Peyer's patch (tissue), 4 donors: ENCODE measurements around the gene DNMT1. TPM values are rescaled to one million over a fixed set of nuclear protein-coding genes. Genes with fewer than 3 reads are reported as not detected.

Source experiments
- DNase-seq, 3 donors: peaks; one replicate each; pipeline ENCODE4 v3.0.0-alpha.2; 2017 to 2019
- H3K27ac ChIP-seq, 4 donors: fragments of 200-600 bp; sonication (generic); one replicate each; pipeline ENCODE4 v1.5.1; 2016 to 2019
- H3K27me3 ChIP-seq, 2 donors: fragments of 200-600 bp; sonication (generic); one replicate each; pipeline ENCODE4 v1.5.1; 2019
- H3K36me3 ChIP-seq, 3 donors: fragments of 200-600 bp; sonication (generic); one replicate each; pipeline ENCODE4 v1.5.1; 2016 to 2019
- H3K4me1 ChIP-seq, 4 donors: fragments of 200-600 bp; sonication (generic); one replicate each; pipeline ENCODE4 v1.5.1; 2016 to 2019
- H3K4me3 ChIP-seq, 4 donors: fragments of 200-600 bp; sonication (generic); 1 replicate in 3 of 4; 2 replicates in 1 of 4; pipeline ENCODE4 v1.5.1; 2016 to 2019; ENCODE audit warnings: mild to moderate bottlenecking in 1 of 4
- H3K9me3 ChIP-seq, 4 donors: fragments of 200-600 bp; sonication (generic); one replicate each; pipeline ENCODE4 v1.5.1; 2016 to 2019; ENCODE audit warnings: mild to moderate bottlenecking in 1 of 4
- POLR2A ChIP-seq, 2 donors: fragments of 450-650 bp; IDR thresholded peaks; one replicate each; pipeline ENCODE4 v1.5.1; 2017; ENCODE audit warnings: antibody characterized with exemption in 2 of 2, mild to moderate bottlenecking in 2 of 2, moderate library complexity in 2 of 2
- total RNA-seq, 4 donors: library from RNA; depleted of rRNA; stranded (reverse); fragments of >200 nt; gene quantifications; one replicate each; pipeline ENCODE4 v1.1.0, GENCODE V29; 2016
- TF ChIP-seq, protein P1 (sequence below), 6 experiments: fragments of 450-650 bp in 4 of 6; fragments of 200-600 bp in 2 of 6; sonication (generic) in 1 of 6; IDR thresholded peaks; one replicate each; pipeline ENCODE4 v1.5.1; 2017 to 2019; ENCODE audit warnings: antibody characterized with exemption in 6 of 6, mild to moderate bottlenecking in 3 of 6, moderate library complexity in 1 of 6

The DNMT1 gene
- total RNA-seq, 4 donors from 2014 or later = 22.1 to 195 (median 41.5) TPM

DNA sequence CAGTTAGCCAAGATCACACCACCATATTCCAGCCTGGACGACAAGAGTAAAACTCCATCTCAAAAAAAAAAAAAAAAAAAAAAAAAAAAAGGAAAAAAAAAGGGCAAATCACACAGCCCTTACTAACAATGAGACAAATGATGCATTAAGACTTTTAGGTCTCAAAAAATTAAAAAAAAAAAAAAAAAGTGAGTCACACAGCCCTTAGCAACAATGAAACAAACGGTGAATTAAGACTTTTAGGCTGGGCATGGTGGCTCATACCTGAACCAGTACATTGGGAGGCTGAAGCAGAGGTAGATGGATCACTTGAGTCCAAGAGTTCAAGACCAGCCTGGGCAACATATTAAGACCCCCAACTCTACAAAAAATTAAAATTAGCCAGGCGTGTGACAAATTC, 42.7 kb downstream of the DNMT1 start:
- H3K4me3 ChIP-seq = no peak overlapping the region
- H3K27me3 ChIP-seq = no peaks in the 10 kb centered on the region
- H3K27ac ChIP-seq = no peak overlapping the region
- TF ChIP-seq POLR2A (IDR thresholded peaks at IDR 0.05) = no peak
- TF ChIP-seq, protein P1, sequence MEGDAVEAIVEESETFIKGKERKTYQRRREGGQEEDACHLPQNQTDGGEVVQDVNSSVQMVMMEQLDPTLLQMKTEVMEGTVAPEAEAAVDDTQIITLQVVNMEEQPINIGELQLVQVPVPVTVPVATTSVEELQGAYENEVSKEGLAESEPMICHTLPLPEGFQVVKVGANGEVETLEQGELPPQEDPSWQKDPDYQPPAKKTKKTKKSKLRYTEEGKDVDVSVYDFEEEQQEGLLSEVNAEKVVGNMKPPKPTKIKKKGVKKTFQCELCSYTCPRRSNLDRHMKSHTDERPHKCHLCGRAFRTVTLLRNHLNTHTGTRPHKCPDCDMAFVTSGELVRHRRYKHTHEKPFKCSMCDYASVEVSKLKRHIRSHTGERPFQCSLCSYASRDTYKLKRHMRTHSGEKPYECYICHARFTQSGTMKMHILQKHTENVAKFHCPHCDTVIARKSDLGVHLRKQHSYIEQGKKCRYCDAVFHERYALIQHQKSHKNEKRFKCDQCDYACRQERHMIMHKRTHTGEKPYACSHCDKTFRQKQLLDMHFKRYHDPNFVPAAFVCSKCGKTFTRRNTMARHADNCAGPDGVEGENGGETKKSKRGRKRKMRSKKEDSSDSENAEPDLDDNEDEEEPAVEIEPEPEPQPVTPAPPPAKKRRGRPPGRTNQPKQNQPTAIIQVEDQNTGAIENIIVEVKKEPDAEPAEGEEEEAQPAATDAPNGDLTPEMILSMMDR (IDR thresholded peaks at IDR 0.05) = no peak
- H3K9me3 ChIP-seq = no peaks in the 10 kb centered on the region
- no peak for DNase-seq
- H3K36me3 ChIP-seq = peaks cover 0 to 90% (median 0%) of the 10 kb centered on the region in 3 donors
- no peaks in the 10 kb centered on the region for H3K4me1 ChIP-seq

DNA sequence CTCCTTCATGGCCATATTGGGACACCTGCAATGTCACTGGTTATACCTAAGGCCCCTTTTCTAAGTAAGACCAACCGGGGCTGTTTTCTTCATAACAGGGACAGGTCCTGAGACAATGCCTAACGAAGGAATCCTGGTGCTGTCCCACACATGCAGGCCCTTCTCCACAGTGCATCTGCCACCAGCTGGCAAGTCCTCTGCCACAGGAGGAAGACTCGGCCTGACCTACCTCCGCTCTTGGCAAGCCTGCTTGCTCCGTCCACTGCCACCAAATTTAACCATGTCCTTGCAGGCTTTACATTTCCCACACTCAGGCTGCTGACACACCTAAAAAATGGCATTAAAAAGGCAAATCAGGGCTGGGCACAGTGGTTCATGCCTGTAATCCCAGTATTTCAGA, 43.2 kb downstream of the DNMT1 start:
- no peak for DNase-seq
- Histone ChIP-seq H3K27me3 (no peaks in the 10 kb centered on the region), H3K9me3 (no peaks in the 10 kb centered on the region), H3K36me3 (peaks cover 0 to 92% (median 0%) of the 10 kb centered on the region in 3 donors), H3K4me3 (no peak overlapping the region), H3K27ac (no peak overlapping the region), H3K4me1 (no peaks in the 10 kb centered on the region)
- TF ChIP-seq, protein P1 (IDR thresholded peaks at IDR 0.05) = no peak
- TF ChIP-seq POLR2A (IDR thresholded peaks at IDR 0.05) = no peak

DNA sequence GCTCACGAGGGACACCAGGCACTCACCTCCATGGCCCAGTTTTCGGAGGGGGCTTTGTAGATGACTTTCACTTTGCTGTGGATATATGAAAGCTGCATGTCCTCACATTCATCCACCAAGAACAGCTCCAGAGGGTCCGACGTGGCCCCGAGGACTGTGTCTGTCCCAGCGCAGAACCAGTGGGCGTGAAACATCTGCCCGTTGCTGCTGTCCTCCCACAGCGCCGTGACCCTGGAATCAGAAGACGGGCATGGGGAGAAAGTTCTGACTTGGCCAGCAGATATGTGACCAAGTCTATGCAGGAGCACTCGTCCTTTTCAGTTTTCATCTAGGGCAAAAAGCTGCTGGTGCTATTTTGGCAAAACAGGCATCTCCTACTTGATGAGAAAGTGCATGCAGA, 45.3 kb downstream of the DNMT1 start:
- no peak for DNase-seq
- TF ChIP-seq, protein P1 (IDR thresholded peaks at IDR 0.05) = no peak
- TF ChIP-seq POLR2A (IDR thresholded peaks at IDR 0.05) = no peak
- Histone ChIP-seq H3K36me3 (peaks cover 0 to 89% (median 0%) of the 10 kb centered on the region in 3 donors), H3K27ac (no peak overlapping the region), H3K9me3 (no peaks in the 10 kb centered on the region), H3K27me3 (no peaks in the 10 kb centered on the region), H3K4me3 (no peak overlapping the region), H3K4me1 (no peaks in the 10 kb centered on the region)

- DNase-seq = no peak
- TF ChIP-seq, protein P1 (IDR thresholded peaks at IDR 0.05) = no peak
- no peak for TF ChIP-seq POLR2A (IDR thresholded peaks at IDR 0.05)
- Histone ChIP-seq H3K4me3 (no peak overlapping the region), H3K27me3 (no peaks in the 10 kb centered on the region), H3K4me1 (peaks cover 0 to 3% (median 0%) of the 10 kb centered on the region in 4 donors), H3K36me3 (peaks cover 0 to 88% (median 3%) of the 10 kb centered on the region in 3 donors), H3K27ac (no peak overlapping the region), H3K9me3 (no peaks in the 10 kb centered on the region)
Observed at GRCh38 chr19:10146142-10146541, 48.6 kb downstream of the DNMT1 start.

DNA sequence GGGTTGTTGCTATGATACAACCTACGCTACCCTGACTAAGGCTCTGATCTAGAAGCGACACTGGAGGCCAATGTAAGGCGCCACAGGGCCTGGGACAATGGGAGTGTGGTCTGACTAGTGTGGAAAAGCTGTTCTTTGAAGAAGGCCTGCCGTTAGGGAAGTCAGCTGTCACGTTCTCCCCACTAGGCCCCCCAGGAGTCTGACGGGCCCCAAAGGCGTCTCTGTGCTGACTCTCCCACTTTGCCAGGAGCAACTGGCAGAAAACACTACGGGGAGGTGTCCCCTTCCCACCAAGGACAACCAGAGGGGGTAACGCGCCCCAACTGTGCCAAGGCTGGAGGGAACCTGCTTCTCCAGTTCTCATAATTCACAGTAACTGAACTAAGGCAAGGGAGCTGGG, 49.7 kb downstream of the DNMT1 start:
- H3K36me3 ChIP-seq = peaks cover 0 to 88% (median 3%) of the 10 kb centered on the region in 3 donors
- no peaks in the 10 kb centered on the region for H3K9me3 ChIP-seq
- H3K27me3 ChIP-seq = no peaks in the 10 kb centered on the region
- TF ChIP-seq, protein P1 (IDR thresholded peaks at IDR 0.05) = no peak
- TF ChIP-seq POLR2A (IDR thresholded peaks at IDR 0.05) = no peak
- no peak overlapping the region for H3K4me3 ChIP-seq
- no peak for DNase-seq
- H3K4me1 ChIP-seq = peaks cover 0 to 3% (median 0%) of the 10 kb centered on the region in 4 donors
- H3K27ac ChIP-seq = peak overlapping the region in 1 of 4 donors; percentile 66

DNA sequence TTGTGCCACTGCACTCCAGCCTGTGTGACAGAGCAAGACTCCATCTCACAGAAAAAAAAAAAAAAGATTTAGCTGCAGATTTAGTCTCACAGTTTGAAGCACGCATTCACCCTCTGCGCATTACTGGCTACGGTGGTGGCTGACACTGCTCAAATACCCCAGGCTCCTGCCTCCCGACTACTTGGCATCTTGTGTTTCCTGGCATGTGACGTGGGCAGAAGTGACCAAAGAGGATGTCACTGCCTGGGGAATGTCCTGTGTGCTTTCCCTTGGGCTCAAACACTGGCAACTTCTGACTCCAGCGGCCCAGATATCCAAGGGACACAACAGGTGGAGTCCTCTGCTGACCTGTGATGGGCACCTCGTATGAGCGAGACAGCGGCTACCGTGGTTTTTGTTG, 50.4 kb downstream of the DNMT1 start:
- Histone ChIP-seq H3K4me3 (no peak overlapping the region), H3K27me3 (no peaks in the 10 kb centered on the region), H3K27ac (peak overlapping the region in 1 of 4 donors; percentile 66), H3K4me1 (peaks cover 0 to 3% (median 0%) of the 10 kb centered on the region in 4 donors), H3K9me3 (no peaks in the 10 kb centered on the region), H3K36me3 (peaks cover 0 to 88% (median 3%) of the 10 kb centered on the region in 3 donors)
- TF ChIP-seq, protein P1 (IDR thresholded peaks at IDR 0.05) = no peak
- TF ChIP-seq POLR2A (IDR thresholded peaks at IDR 0.05) = no peak
- DNase-seq = no peak
